IMR-90 (cell line): ENCODE data around the gene RRP8. TPM values are rescaled to one million over a fixed set of nuclear protein-coding genes. Genes with fewer than 3 reads are reported as not detected.

ENCODE experiments used
- ATAC-seq: fragments of 200-7000 bp; cut with Tn5 transposase; 2 replicates; pipeline ENCODE4 v1.9.1; 2020; ENCODE audit warnings: low read depth, mild to moderate bottlenecking, moderate library complexity
- BruUV-seq: library from RNA; stranded (reverse); fragments of 400-500 nt; replicated peaks from 2 replicates; lab custom pipeline; 2021; lab: Mats Ljungman, UMichigan
- CTCF ChIA-PET: fragments of 300-600 bp; formaldehyde crosslinking; extraction: SDS; loops from one replicate; lab custom pipeline; 2021; ENCODE audit warnings: antibody characterized with exemption; lab: Yijun Ruan, JAX
- POLR2A ChIA-PET: fragments of 300-600 bp; sonication (Branson Sonifier 250); formaldehyde crosslinking; loops from one replicate; lab custom pipeline; 2022; ENCODE audit warnings: antibody characterized with exemption; ENCODE audit not compliant: unreplicated experiment; lab: Charles Lee
- DNase-seq: peaks from one replicate; pipeline ENCODE4 v3.0.0; 2013
- H2AFZ ChIP-seq: replicated peaks from 2 replicates; pipeline ENCODE3; 2013; ENCODE audit warnings: low read length, mild to moderate bottlenecking; ENCODE audit not compliant: poor library complexity
- H2AK5ac ChIP-seq: 2 replicates; pipeline ENCODE4 v1.6.1; 2013; ENCODE audit warnings: low read depth, low read length, inconsistent platforms
- H2AK9ac ChIP-seq: replicated peaks from 2 replicates; pipeline ENCODE3; 2013; ENCODE audit warnings: mild to moderate bottlenecking, low read depth, low read length, moderate library complexity; ENCODE audit not compliant: poor library complexity
- H2BK120ac ChIP-seq: 2 replicates; pipeline ENCODE4 v1.6.1; 2013; ENCODE audit warnings: low read depth, low read length, inconsistent platforms
- H2BK15ac ChIP-seq: 3 replicates; pipeline ENCODE4 v1.6.1; 2013; ENCODE audit warnings: low read depth, low read length, inconsistent platforms
- H2BK20ac ChIP-seq: 2 replicates; pipeline ENCODE4 v1.6.1; 2013; ENCODE audit warnings: low read depth, mild to moderate bottlenecking, inconsistent platforms, low read length, moderate library complexity
- H2BK5ac ChIP-seq: 2 replicates; pipeline ENCODE4 v1.6.1; 2013; ENCODE audit warnings: mild to moderate bottlenecking, low read depth, low read length, inconsistent platforms; ENCODE audit not compliant: poor library complexity, severe bottlenecking
- H3K14ac ChIP-seq: replicated peaks from 2 replicates; pipeline ENCODE4 v1.6.1; 2013; ENCODE audit warnings: low read depth, low read length, inconsistent platforms
- H3K18ac ChIP-seq: 2 replicates; pipeline ENCODE4 v1.6.1; 2013; ENCODE audit warnings: low read depth, low read length, control low read depth
- H3K23ac ChIP-seq: 2 replicates; pipeline ENCODE4 v1.6.1; 2013; ENCODE audit warnings: low read depth, low read length, inconsistent platforms
- H3K27ac ChIP-seq: 2 replicates; pipeline ENCODE4 v1.5.1; 2013; ENCODE audit warnings: mild to moderate bottlenecking, control low read depth, low read length; ENCODE audit not compliant: insufficient read depth
- H3K27me3 ChIP-seq: 2 replicates; pipeline ENCODE4 v1.6.1; 2013; ENCODE audit warnings: low read length; ENCODE audit not compliant: control insufficient read depth, insufficient read depth
- H3K36me3 ChIP-seq: 2 replicates; pipeline ENCODE4 v1.6.1; 2013; ENCODE audit warnings: low read length, mixed read lengths; ENCODE audit not compliant: control insufficient read depth, insufficient read depth
- H3K4ac ChIP-seq: 2 replicates; pipeline ENCODE4 v1.6.1; 2013; ENCODE audit warnings: low read depth, low read length, inconsistent platforms
- H3K4me1 ChIP-seq: 2 replicates; pipeline ENCODE4 v1.6.1; 2013; ENCODE audit warnings: low read length, mixed read lengths; ENCODE audit not compliant: control insufficient read depth, insufficient read depth
- H3K4me2 ChIP-seq: 2 replicates; pipeline ENCODE4 v1.6.1; 2013; ENCODE audit warnings: low read depth, mild to moderate bottlenecking, control low read depth, low read length, moderate library complexity
- H3K4me3 ChIP-seq: 2 replicates; pipeline ENCODE4 v1.5.1; 2013; ENCODE audit warnings: low read depth, mild to moderate bottlenecking, control low read depth, low read length, moderate library complexity; ENCODE audit not compliant: insufficient read depth
- H3K56ac ChIP-seq: 2 replicates; pipeline ENCODE4 v1.6.1; 2013; ENCODE audit warnings: low read length, inconsistent platforms; ENCODE audit not compliant: insufficient read depth; ENCODE audit errors: extremely low read depth
- H3K79me1 ChIP-seq, 2 experiments: 2 replicates each; pipeline ENCODE4 v1.6.1; 2013; ENCODE audit warnings: low read length in 2 of 2, inconsistent platforms in 1 of 2, low read depth in 1 of 2
- H3K9ac ChIP-seq: 2 replicates; pipeline ENCODE4 v1.6.1; 2013; ENCODE audit warnings: low read depth, low read length, control low read depth
- H3K9me1 ChIP-seq: 2 replicates; pipeline ENCODE4 v1.6.1; 2013; ENCODE audit warnings: low read length, inconsistent platforms; ENCODE audit not compliant: insufficient read depth
- H3K9me3 ChIP-seq: 2 replicates; pipeline ENCODE4 v1.6.1; 2013; ENCODE audit warnings: low read length; ENCODE audit not compliant: control insufficient read depth, insufficient read depth
- H4K20me1 ChIP-seq: 2 replicates; pipeline ENCODE4 v1.6.1; 2013; ENCODE audit warnings: low read length, inconsistent platforms; ENCODE audit not compliant: insufficient read depth
- H4K5ac ChIP-seq: 2 replicates; pipeline ENCODE4 v1.6.1; 2013; ENCODE audit warnings: mild to moderate bottlenecking, low read depth, low read length, control low read depth
- H4K8ac ChIP-seq, 2 experiments: 2 replicates each; pipeline ENCODE4 v1.6.1; 2013; ENCODE audit warnings: low read depth in 2 of 2, low read length in 2 of 2, control low read depth in 1 of 2, inconsistent platforms in 1 of 2
- H4K91ac ChIP-seq: 2 replicates; pipeline ENCODE4 v1.6.1; 2013; ENCODE audit warnings: low read depth, low read length, inconsistent platforms; ENCODE audit not compliant: insufficient read depth
- CHD1 ChIP-seq: IDR thresholded peaks from 2 replicates; pipeline ENCODE4 v1.6.1; 2012; ENCODE audit warnings: low read depth, low read length, improper control_type of control experiment
- FOS ChIP-seq: fragments of 150-350 bp; IDR thresholded peaks from 2 replicates; pipeline ENCODE4 v1.6.1; 2016; ENCODE audit warnings: low read depth, low read length
- MAFK ChIP-seq: IDR thresholded peaks from 2 replicates; pipeline ENCODE4 v1.6.1; 2012; ENCODE audit warnings: low read depth, low read length, improper control_type of control experiment
- MAZ ChIP-seq: IDR thresholded peaks from 2 replicates; pipeline ENCODE4 v1.6.1; 2012; ENCODE audit warnings: low read depth, mild to moderate bottlenecking, low read length, improper control_type of control experiment, moderate library complexity, borderline replicate concordance
- MXI1 ChIP-seq: IDR thresholded peaks from 2 replicates; pipeline ENCODE4 v1.6.1; 2012; ENCODE audit warnings: low read depth, mild to moderate bottlenecking, low read length, moderate library complexity, borderline replicate concordance
- NFE2L2 ChIP-seq: fragments of 150-350 bp; IDR thresholded peaks from 2 replicates; pipeline ENCODE4 v1.6.1; 2016; ENCODE audit warnings: low read depth, mild to moderate bottlenecking, low read length
- POLR2A ChIP-seq: IDR thresholded peaks from 2 replicates; pipeline ENCODE4 v1.6.1; 2012; ENCODE audit warnings: mild to moderate bottlenecking, low read depth, low read length
- RCOR1 ChIP-seq: IDR thresholded peaks from 2 replicates; pipeline ENCODE4 v1.6.1; 2012; ENCODE audit warnings: mild to moderate bottlenecking, low read length, improper control_type of control experiment; ENCODE audit not compliant: insufficient replicate concordance
- SMC3 ChIP-seq: fragments of 150-350 bp; IDR thresholded peaks from 2 replicates; pipeline ENCODE4 v1.6.1; 2016; ENCODE audit warnings: low read depth, mild to moderate bottlenecking, antibody characterized with exemption, low read length, moderate library complexity
- WGBS, 2 experiments: methylation state at CpG; one replicate each; pipeline versions ENCODE4 v1.1.5 to v1.1.7; 2013; ENCODE audit warnings: missing lambda C conversion rate in 2 of 2; ENCODE audit not compliant: insufficient read length in 1 of 2; ENCODE audit errors: extremely low coverage in 2 of 2; 5-methylcytosine and 5-hydroxymethylcytosine counted together
- dilution Hi-C: fragments of 300-500 bp; cut with HindIII; formaldehyde crosslinking; loops from one replicate; pipeline ENCODE4 v1.14.3; 2018; ENCODE audit warnings: low sequenced_read_pairs; ENCODE audit not compliant: unreplicated experiment
- in situ Hi-C: fragments of 300-500 bp; cut with MboI; formaldehyde crosslinking; loops from 3 replicates; pipeline ENCODE4 v1.14.3; 2019; ENCODE audit warnings: low sequenced_read_pairs, inconsistent platforms, mixed read lengths
- intact Hi-C: fragments of 100-400 bp; cut with micrococcal nuclease; formaldehyde crosslinking; loops from 2 replicates; pipeline ENCODE4 v1.10.0; 2022
- polyA plus RNA-seq, 3 experiments: library from polyadenylated mRNA; depleted of rRNA; stranded (reverse); fragments of >200 nt; gene quantifications; 2 replicates each; pipeline ENCODE4 v1.2.3, GENCODE V29; 2012; ENCODE audit warnings: low replicate concordance in 1 of 3
- total RNA-seq: library from RNA; depleted of rRNA; stranded (reverse); fragments of >200 nt; gene quantifications from 2 replicates; pipeline ENCODE4 v1.2.3, GENCODE V29; 2012
- TF ChIP-seq, protein P1 (sequence below): fragments of 150-350 bp; IDR thresholded peaks from 2 replicates; pipeline ENCODE4 v1.6.1; 2017; ENCODE audit warnings: mild to moderate bottlenecking, antibody characterized with exemption, low read length, low read depth
- TF ChIP-seq, protein P2 (sequence below): fragments of 150-350 bp; IDR thresholded peaks from 2 replicates; pipeline ENCODE4 v1.6.1; 2016; ENCODE audit warnings: low read depth, mild to moderate bottlenecking, low read length, moderate library complexity, borderline replicate concordance
- TF ChIP-seq, protein P3 (sequence below): conservative IDR thresholded peaks from 2 replicates; pipeline ENCODE4 v1.5.1; 2012; ENCODE audit warnings: mild to moderate bottlenecking, low read depth, low read length, improper control_type of control experiment

RRP8 gene
- total and polyA plus RNA-seq, 2 of the 4 experiments (the other 2 are of a cell fraction), result 10.8 to 11.5 TPM

DNA sequence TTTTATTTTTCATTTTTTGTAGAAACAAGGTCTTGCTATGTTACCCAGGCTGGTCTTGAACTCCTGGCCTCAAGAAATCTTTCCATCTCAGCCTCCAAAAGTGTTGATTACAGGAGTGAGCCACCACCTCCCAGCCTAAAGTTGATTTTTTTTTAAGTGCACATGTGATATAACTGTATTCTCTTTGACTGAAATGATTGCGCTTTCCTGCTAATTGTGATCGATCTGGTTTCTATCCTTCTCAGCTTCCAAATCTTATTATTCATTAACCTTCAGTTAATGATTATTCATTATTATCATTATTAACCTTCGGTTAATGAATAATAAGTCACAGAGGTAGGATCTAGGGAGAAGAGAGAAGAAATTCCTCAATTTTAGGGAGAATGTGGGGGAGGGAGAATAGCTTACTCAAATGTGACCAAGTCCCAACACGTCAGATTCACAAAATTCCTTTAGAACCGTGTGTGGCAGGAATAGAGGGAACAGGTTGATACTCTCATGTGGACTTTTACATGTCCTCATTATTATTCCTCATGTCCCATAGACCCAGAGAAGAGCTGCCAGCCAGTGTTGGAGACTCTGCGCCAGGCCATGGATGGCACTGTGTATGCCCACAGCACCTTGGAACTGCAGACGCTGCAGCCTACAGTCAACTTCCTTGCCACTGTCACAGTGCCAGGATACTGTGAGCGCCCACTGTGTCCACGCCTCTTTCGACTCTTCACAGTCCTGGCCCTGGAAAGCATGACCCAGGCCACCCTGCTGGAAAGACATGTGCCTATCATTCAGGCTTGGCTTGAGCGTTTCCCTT lies 47.1 kb downstream of the RRP8 start:
- ATAC-seq, result no peak
- no peak for DNase-seq
- Histone ChIP-seq H2AFZ (no peak overlapping the region), H3K79me1 (no peaks in the 10 kb centered on the region), H2BK120ac (no peak overlapping the region), H3K9me1 (no peaks in the 10 kb centered on the region; the same call in 1 of the 2 replicates), H3K4me1 (no peaks in the 10 kb centered on the region), H2AK5ac (no peak overlapping the region), H2BK5ac (no peak overlapping the region), H4K8ac (no peak overlapping the region), H3K36me3 (no peaks in the 10 kb centered on the region), H2BK15ac (no peak overlapping the region), H4K91ac (no peak overlapping the region), H3K18ac (no peak overlapping the region), H3K9me3 (no peaks in the 10 kb centered on the region), H3K27me3 (no peaks in the 10 kb centered on the region), H3K14ac (no peak overlapping the region), H3K9ac (no peak overlapping the region), H3K56ac (no peak overlapping the region), H3K4me2 (no peak overlapping the region), H3K23ac (no peak overlapping the region), H4K5ac (no peak overlapping the region), H3K4me3 (no peak overlapping the region), H4K20me1 (no peaks in the 10 kb centered on the region), H3K4ac (no peak overlapping the region), H2BK20ac (no peak overlapping the region), H2AK9ac (no peak overlapping the region), H3K27ac (no peak overlapping the region)
- TF ChIP-seq, protein P1, sequence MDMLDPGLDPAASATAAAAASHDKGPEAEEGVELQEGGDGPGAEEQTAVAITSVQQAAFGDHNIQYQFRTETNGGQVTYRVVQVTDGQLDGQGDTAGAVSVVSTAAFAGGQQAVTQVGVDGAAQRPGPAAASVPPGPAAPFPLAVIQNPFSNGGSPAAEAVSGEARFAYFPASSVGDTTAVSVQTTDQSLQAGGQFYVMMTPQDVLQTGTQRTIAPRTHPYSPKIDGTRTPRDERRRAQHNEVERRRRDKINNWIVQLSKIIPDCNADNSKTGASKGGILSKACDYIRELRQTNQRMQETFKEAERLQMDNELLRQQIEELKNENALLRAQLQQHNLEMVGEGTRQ, result no peak
- TF ChIP-seq, protein P2, sequence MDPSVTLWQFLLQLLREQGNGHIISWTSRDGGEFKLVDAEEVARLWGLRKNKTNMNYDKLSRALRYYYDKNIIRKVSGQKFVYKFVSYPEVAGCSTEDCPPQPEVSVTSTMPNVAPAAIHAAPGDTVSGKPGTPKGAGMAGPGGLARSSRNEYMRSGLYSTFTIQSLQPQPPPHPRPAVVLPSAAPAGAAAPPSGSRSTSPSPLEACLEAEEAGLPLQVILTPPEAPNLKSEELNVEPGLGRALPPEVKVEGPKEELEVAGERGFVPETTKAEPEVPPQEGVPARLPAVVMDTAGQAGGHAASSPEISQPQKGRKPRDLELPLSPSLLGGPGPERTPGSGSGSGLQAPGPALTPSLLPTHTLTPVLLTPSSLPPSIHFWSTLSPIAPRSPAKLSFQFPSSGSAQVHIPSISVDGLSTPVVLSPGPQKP, result no peak
- no peak for TF ChIP-seq CHD1
- TF ChIP-seq MAZ, result no peak
- TF ChIP-seq NFE2L2, result no peak
- no peak for TF ChIP-seq MAFK
- TF ChIP-seq, protein P3, sequence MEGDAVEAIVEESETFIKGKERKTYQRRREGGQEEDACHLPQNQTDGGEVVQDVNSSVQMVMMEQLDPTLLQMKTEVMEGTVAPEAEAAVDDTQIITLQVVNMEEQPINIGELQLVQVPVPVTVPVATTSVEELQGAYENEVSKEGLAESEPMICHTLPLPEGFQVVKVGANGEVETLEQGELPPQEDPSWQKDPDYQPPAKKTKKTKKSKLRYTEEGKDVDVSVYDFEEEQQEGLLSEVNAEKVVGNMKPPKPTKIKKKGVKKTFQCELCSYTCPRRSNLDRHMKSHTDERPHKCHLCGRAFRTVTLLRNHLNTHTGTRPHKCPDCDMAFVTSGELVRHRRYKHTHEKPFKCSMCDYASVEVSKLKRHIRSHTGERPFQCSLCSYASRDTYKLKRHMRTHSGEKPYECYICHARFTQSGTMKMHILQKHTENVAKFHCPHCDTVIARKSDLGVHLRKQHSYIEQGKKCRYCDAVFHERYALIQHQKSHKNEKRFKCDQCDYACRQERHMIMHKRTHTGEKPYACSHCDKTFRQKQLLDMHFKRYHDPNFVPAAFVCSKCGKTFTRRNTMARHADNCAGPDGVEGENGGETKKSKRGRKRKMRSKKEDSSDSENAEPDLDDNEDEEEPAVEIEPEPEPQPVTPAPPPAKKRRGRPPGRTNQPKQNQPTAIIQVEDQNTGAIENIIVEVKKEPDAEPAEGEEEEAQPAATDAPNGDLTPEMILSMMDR, result no peak
- no peak for TF ChIP-seq FOS
- TF ChIP-seq MXI1, result no peak
- no peak for TF ChIP-seq RCOR1
- no peak for TF ChIP-seq SMC3
- no peak for TF ChIP-seq POLR2A
- no TSS peak for BruUV-seq
- intact Hi-C loops, result no loop called here
- ChIA-PET CTCF (no interaction called here), POLR2A (no interaction called here)
- in situ Hi-C loops, result no loop called here
- 92% methylated on average over 2 of the region's 11 CpGs; no CpG with 5 or more reads in 1 of the 2 experiments for WGBS, 2 experiments
- dilution Hi-C loops, result no loop called here
